GM18907 (cell line): ENCODE results near the gene CDH11.

Experiments
- ATAC-seq: cut with Tn5 transposase; IDR thresholded peaks from one replicate; pipeline ENCODE4 v1.9.1; 2021; ENCODE audit warnings: mild to moderate bottlenecking, moderate library complexity; ENCODE audit not compliant: unreplicated experiment

The CDH11 gene

GRCh38 chr16:64989050-64989449, 132.8 kb downstream of the CDH11 start:
- ATAC-seq, result no peak

DNA sequence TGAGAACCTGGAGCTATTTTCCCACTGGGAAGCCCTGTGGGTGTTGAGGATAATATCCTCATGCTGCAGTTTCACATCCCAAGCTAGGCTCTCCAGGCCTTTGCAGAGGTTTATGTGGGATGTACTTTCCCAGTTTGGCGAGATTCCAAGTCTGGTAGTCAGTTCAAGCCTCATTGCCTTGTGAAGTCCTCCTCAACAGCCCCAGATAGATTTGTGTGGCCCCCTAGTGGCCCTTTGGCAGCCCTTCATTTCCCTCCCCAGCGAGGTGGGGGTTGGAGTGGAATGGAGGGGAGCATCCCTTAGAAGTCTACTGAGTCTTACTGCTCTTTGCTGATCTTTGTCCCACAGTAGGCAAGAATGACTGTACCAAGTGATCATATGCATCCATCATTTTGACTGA, 137.9 kb downstream of the CDH11 start:
- no peak for ATAC-seq

DNA sequence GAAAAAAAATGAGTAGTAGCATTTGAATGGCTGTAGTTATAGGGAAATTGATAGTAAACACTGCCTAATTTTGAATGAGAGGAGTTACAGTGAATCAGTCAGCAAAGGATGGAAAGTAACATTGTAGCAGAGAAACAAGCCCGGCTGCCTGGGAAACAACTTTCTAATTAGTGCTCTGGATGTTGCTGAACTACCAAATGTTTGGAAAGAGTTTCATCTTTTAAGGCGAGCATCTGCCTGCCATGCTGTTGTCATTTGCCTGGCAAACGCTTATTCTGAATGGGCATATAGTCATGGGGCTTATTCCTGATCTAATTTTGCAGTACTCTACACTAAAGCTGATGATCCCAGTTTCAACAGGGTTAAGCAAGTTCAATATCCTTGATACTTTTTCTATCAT, 138.6 kb downstream of the CDH11 start:
- ATAC-seq, result no peak

DNA sequence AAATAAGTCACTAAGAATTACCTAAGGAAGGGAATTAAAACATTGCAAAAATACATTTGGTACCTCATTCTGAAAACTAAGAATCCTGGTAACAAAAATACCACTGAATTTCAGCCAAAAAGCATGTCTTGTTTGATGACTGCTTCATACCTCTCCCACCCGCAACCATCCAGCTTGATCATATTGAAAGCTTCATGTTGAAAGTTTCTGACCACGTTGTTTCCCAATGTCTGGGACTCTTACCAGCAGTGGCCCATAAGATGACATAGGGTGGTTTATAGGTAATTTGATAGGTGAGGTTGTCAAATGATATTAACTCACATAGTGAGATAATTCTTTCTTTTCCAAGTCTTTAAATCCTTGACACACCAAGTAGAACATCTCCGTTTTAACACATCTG, 139.3 kb downstream of the CDH11 start:
- ATAC-seq, result no peak

DNA sequence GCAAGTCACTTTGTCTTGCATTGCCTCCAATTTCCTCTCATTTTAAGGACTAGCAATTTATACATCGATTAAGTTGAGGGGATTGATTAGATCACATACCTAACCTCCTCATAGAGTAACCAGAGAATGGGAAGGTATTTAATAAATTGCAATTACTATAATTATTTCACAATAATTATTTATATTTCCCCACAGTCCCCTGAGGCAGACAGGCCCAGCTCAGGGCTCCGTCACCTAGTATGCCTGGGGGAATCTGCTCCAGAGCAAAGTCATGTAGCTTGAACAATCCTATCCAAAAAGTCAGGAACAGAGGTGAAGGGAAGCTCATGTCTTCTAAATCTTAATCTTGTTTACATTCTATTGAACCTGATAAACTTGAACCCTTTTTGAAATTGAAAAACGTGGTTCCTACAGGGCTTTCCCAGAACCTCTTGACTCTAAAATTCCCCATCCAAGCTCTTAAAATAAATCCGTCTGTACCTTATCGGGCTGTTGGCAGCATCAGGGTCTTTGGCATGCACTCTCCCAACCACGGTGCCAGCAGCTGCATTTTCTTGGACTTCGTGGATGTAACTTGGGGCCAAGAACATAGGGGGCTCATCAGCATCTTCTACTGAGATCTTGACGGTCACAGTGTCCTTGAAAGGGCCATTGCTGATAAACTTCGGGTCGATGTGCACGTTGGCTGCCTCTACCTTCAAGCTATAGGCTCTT, 140.1 kb downstream of the CDH11 start:
- no peak for ATAC-seq

- ATAC-seq, result no peak
Measured at GRCh38 chr16:64977206-64977920, 144.5 kb downstream of the CDH11 start.

DNA sequence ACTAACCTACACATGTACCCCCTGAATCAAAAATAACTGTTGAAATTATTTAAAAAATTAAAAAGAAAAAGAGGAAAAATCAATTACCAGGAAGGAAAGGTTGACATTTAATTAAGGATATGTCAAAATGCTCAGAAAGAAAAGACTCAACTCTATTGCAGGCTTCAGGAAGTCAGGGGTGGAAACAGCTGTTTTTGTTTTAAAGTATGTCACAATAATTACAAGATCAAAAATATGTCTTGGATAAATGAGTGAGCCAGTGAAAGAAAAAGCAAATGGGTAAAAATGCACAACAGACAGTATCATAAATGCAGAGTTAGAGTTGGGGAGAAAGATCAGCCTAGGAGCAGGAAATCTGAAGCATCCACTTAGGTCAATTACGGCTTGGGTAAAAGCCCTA, 146.0 kb downstream of the CDH11 start:
- ATAC-seq, result no peak

DNA sequence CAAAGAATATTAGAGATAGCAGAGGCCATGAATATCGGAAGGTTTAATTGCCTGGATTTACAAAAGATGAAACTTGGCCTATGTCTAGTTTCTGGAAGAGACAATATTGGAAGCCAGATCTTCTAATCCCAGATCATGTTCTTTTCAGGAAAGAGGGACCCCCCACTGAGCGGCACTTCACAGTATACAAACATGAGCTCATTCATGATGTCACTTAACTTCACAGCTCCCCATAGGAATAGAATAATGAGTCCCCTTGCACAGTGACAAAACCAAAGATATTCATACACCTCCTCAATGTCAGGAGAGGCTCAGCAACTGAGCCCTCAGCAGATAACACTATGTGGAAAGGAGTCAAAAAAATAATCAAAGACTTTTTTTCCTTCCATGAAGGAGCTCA, 147.5 kb downstream of the CDH11 start:
- ATAC-seq, result no peak

GRCh38 chr16:64973171-64973570, 148.7 kb downstream of the CDH11 start:
- ATAC-seq, result no peak

DNA sequence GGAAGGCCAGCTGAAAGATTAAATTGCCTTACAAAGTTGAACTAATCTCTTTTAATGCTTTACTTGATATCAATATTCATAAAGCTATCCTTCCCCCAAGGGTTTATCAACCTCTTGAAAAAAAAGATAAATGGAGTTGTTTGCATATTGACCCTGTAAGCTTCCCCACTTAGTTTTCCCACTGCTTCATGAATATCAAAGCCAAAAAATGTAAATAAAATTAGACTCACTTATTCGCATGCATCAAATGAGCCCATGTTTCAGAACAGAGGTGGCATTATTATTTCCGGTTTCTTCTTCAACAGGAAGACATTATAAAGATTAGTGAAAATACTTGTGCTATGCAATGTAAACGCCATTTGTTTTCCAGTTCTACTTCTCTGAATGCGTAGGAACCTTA, 150.7 kb downstream of the CDH11 start:
- ATAC-seq, result no peak

GRCh38 chr16:64969221-64969620, 152.6 kb downstream of the CDH11 start:
- no peak for ATAC-seq

- no peak for ATAC-seq
Measured at GRCh38 chr16:64968539-64968938, 153.3 kb downstream of the CDH11 start.

DNA sequence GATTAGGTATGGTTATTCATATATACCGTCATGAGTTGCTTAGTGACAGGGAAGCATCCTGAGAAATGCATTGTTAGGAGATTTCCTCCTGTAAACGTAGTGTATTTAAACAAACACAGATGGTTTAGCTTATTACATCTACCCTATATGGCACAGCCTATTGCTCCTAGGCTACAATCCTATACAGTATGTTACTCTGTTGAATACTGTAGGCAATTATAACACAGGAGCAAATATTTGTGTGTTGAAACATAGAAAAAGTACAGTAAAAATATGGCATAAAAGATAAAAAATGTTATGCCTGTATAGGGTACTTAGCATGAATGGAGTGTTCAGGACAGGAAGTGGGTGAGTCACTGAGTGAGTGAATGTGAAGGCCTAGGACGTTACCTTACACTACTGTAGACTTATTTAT, 157.7 kb downstream of the CDH11 start:
- ATAC-seq, result no peak

- no peak for ATAC-seq
Measured at GRCh38 chr16:64962786-64963185, 159.1 kb downstream of the CDH11 start.

GRCh38 chr16:64957246-64957645, 164.6 kb downstream of the CDH11 start:
- ATAC-seq, result no peak

DNA sequence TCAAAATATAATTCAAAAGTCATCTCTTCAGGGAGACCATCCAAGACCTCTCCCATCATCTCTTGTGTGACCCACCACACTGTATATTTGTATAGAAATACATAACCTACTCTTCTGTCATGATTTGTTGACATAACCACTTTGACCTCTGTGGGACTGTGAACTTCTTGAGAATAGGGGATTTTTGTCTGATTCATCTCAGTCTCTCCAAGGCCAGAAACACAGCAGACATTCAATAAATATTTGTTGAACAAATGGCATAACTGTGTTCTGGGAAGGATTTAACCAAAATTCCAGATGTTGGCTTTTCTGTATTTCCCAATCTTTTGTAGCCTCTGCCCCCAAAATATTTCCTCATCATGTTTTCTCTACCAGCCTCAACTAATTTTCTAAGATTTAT, 169.7 kb downstream of the CDH11 start:
- ATAC-seq, result no peak

- no peak for ATAC-seq
Measured at GRCh38 chr16:64951193-64951592, 170.7 kb downstream of the CDH11 start.

DNA sequence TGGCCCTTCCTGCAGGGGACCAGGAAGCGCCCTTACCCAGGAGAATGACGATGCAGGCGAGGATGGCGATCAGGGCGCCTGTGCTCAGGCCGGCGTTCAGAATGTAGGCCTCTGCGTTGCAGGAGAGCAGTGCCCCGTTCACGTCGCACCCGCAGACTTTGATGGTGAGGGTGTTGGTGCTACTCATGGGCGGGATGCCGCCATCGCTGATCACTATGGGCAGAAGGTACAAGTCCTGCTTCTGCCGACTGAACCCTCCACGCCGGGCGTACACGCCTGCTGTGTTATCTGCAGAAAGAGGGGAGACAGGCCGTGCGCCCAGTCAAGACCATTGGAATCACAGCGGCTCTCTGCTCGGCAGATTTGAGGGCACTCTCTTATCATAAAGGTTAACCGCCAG, 171.1 kb downstream of the CDH11 start:
- ATAC-seq, result no peak

- no peak for ATAC-seq
Measured at GRCh38 chr16:64950262-64950661, 171.6 kb downstream of the CDH11 start.

- no peak for ATAC-seq
Measured at GRCh38 chr16:64948056-64948455, 173.8 kb downstream of the CDH11 start.

GRCh38 chr16:64947651-64948050, 174.2 kb downstream of the CDH11 start:
- ATAC-seq, result no peak

- no peak for ATAC-seq
Measured at GRCh38 chr16:64933885-64934284, 188.0 kb downstream of the CDH11 start.

- no peak for ATAC-seq
Measured at GRCh38 chr16:64926476-64926875, 195.4 kb downstream of the CDH11 start.
